HFF-Myc (cell line): ENCODE results near the gene ARHGAP15.
A peak's percentile ranks its signal among the peaks of the same experiment; 100 is the strongest.

Experiments
- DNase-seq: peaks from one replicate; pipeline ENCODE4 v3.0.0-alpha.2; 2011; ENCODE audit warnings: low read depth; ENCODE audit errors: extremely low read depth
- H3K4me3 ChIP-seq: replicated peaks from 2 replicates; pipeline ENCODE4 v1.5.1; 2011; ENCODE audit warnings: low read depth, mild to moderate bottlenecking, control low read depth, low read length
- CTCF ChIP-seq: IDR thresholded peaks from 2 replicates; pipeline ENCODE4 v1.5.1; 2012; ENCODE audit warnings: mild to moderate bottlenecking, low read depth, low read length, control low read depth; ENCODE audit errors: missing control alignments

ARHGAP15 gene

GRCh38 chr2:143282684-143283083 lies 153.5 kb downstream of the ARHGAP15 start:
- TF ChIP-seq CTCF = peak; percentile 31
- no peak overlapping the region for H3K4me3 ChIP-seq
- DNase-seq = no peak

- no peak for DNase-seq
- no peak overlapping the region for H3K4me3 ChIP-seq
- TF ChIP-seq CTCF = peak; percentile 85
Observed at GRCh38 chr2:143284087-143284675, 155.0 kb downstream of the ARHGAP15 start.

GRCh38 chr2:143289025-143289424 lies 159.8 kb downstream of the ARHGAP15 start:
- no peak for DNase-seq
- TF ChIP-seq CTCF = no peak
- no peak overlapping the region for H3K4me3 ChIP-seq

- no peak for DNase-seq
- no peak overlapping the region for H3K4me3 ChIP-seq
- no peak for TF ChIP-seq CTCF
Observed at GRCh38 chr2:143290221-143290620, 161.0 kb downstream of the ARHGAP15 start.

GRCh38 chr2:143294068-143294467 lies 164.8 kb downstream of the ARHGAP15 start:
- H3K4me3 ChIP-seq = no peak overlapping the region
- no peak for DNase-seq
- no peak for TF ChIP-seq CTCF

GRCh38 chr2:143296089-143296488 lies 166.9 kb downstream of the ARHGAP15 start:
- H3K4me3 ChIP-seq = no peak overlapping the region
- TF ChIP-seq CTCF = no peak
- DNase-seq = no peak

GRCh38 chr2:143297182-143297581 lies 168.0 kb downstream of the ARHGAP15 start:
- no peak overlapping the region for H3K4me3 ChIP-seq
- TF ChIP-seq CTCF = no peak

More at GRCh38 chr2:143297182-143297581, 168.0 kb downstream of the ARHGAP15 start:
- DNase-seq = no peak
